SK-N-SH (cell line): ENCODE results near the gene SMG1. TPM values are rescaled to one million over a fixed set of nuclear protein-coding genes. Genes with fewer than 3 reads are reported as not detected.
"Not testable (repeated sequence)": the region's sequence is repeated elsewhere in the genome, so short reads cannot be mapped to it uniquely, and the experiment has no call there.

Source experiments
- CTCF ChIA-PET: fragments of 300-600, 350-600 bp; formaldehyde crosslinking; extraction: SDS; loops from one replicate; lab custom pipeline; 2021; lab: Yijun Ruan, JAX
- POLR2A ChIA-PET: fragments of 350-600 bp; sonication (Branson Sonifier 250); formaldehyde crosslinking; extraction: SDS; loops from one replicate; lab custom pipeline; 2020; ENCODE audit warnings: antibody characterized with exemption, inconsistent platforms; lab: Yijun Ruan, JAX
- DNase-seq: peaks from one replicate; pipeline ENCODE4 v3.0.0; 2012
- H2AFZ ChIP-seq: fragments of 200-600 bp; sonication (generic); 2 replicates; pipeline ENCODE4 v1.8.1; 2016; ENCODE audit warnings: antibody characterized with exemption, mild to moderate bottlenecking, low read depth
- H3F3A ChIP-seq: fragments of 200-600 bp; sonication (generic); replicated peaks from 2 replicates; pipeline ENCODE3; 2016; ENCODE audit warnings: antibody characterized with exemption, mild to moderate bottlenecking; ENCODE audit not compliant: insufficient read depth
- H3K27ac ChIP-seq, 2 experiments: fragments of 200-500 bp in 1 of 2; fragments of 200-600 bp in 1 of 2; sonication (Bioruptor generic) in 1 of 2; sonication (generic), shearing (Covaris generic) in 1 of 2; 2 replicates each; pipeline versions ENCODE4 v1.5.1 to v1.6.1; 2014 to 2016; ENCODE audit warnings: low read depth in 2 of 2, inconsistent platforms in 1 of 2, low read length in 1 of 2, mild to moderate bottlenecking in 1 of 2, mixed read lengths in 1 of 2
- H3K27me3 ChIP-seq: fragments of 200-600 bp; sonication (generic), shearing (Covaris generic); 2 replicates; pipeline ENCODE4 v1.6.1; 2016; ENCODE audit warnings: mixed run types; ENCODE audit not compliant: insufficient read depth
- H3K36me3 ChIP-seq, 2 experiments: fragments of 200-500 bp in 1 of 2; fragments of 200-600 bp in 1 of 2; sonication (Bioruptor generic) in 1 of 2; sonication (generic) in 1 of 2; replicated peaks in 1 of 2; 2 replicates each; pipeline versions ENCODE3 to v1.5.1; 2014 to 2016; ENCODE audit warnings: low read length in 1 of 2, mild to moderate bottlenecking in 1 of 2; ENCODE audit not compliant: insufficient read depth in 2 of 2, control insufficient read depth in 1 of 2
- H3K4me1 ChIP-seq, 2 experiments: fragments of 200-500 bp in 1 of 2; fragments of 200-600 bp in 1 of 2; sonication (Bioruptor generic) in 1 of 2; sonication (generic), shearing (Covaris generic) in 1 of 2; 2 replicates each; pipeline versions ENCODE4 v1.5.1 to v1.6.1; 2014 to 2016; ENCODE audit warnings: low read depth in 1 of 2, low read length in 1 of 2, mixed run types in 1 of 2; ENCODE audit not compliant: insufficient read depth in 2 of 2, control insufficient read depth in 1 of 2
- H3K4me2 ChIP-seq: fragments of 200-600 bp; sonication (generic), shearing (Covaris generic); 2 replicates; pipeline ENCODE4 v1.6.1; 2017; ENCODE audit warnings: mixed run types
- H3K4me3 ChIP-seq, 2 experiments: fragments of 200-500 bp in 1 of 2; fragments of 200-600 bp in 1 of 2; sonication (Bioruptor generic) in 1 of 2; sonication (generic), shearing (Covaris generic) in 1 of 2; 2 replicates each; pipeline versions ENCODE4 v1.5.1 to v1.8.1; 2014 to 2016; ENCODE audit warnings: low read depth in 2 of 2, inconsistent platforms in 1 of 2, low read length in 1 of 2, mild to moderate bottlenecking in 1 of 2, mixed read lengths in 1 of 2, moderate library complexity in 1 of 2
- H3K79me2 ChIP-seq: fragments of 200-600 bp; sonication (generic); 2 replicates; pipeline ENCODE4 v1.8.1; 2017; ENCODE audit warnings: mild to moderate bottlenecking; ENCODE audit not compliant: insufficient read depth
- H3K9ac ChIP-seq: fragments of 200-600 bp; sonication (generic); 2 replicates; pipeline ENCODE4 v1.6.1; 2017; ENCODE audit warnings: mixed run types
- H3K9me2 ChIP-seq: fragments of 200-600 bp; sonication (generic); 2 replicates; pipeline ENCODE4 v1.6.1; 2017; ENCODE audit warnings: mixed run types
- H3K9me3 ChIP-seq: fragments of 200-600 bp; sonication (generic); 2 replicates; pipeline ENCODE4 v1.6.1; 2017; ENCODE audit warnings: mixed run types, mild to moderate bottlenecking, moderate library complexity
- H4K20me1 ChIP-seq: fragments of 200-600 bp; sonication (generic); 2 replicates; pipeline ENCODE4 v1.6.1; 2017; ENCODE audit warnings: mild to moderate bottlenecking, mixed run types; ENCODE audit not compliant: insufficient read depth
- GATA2 ChIP-seq: sonication (generic); formaldehyde crosslinking; IDR thresholded peaks from 2 replicates; pipeline ENCODE4 v1.5.0; 2020; ENCODE audit warnings: mild to moderate bottlenecking, missing genetic modification reagents
- TCF12 ChIP-seq: IDR thresholded peaks from 2 replicates; pipeline ENCODE4 v1.4.0; 2012
- WGBS: methylation state at CpG from one replicate; pipeline ENCODE4 v1.1.6; 2017; ENCODE audit warnings: low lambda C conversion rate; 5-methylcytosine and 5-hydroxymethylcytosine counted together
- polyA plus RNA-seq, 3 experiments: library from polyadenylated mRNA; depleted of rRNA; stranded (reverse); fragments of >200 nt; gene quantifications; 2 replicates each; pipeline ENCODE4 v1.2.3, GENCODE V29; 2012

Gene SMG1
- polyA plus RNA-seq, 1 of the 3 experiments (the other 2 are of a cell fraction), result 11.2 TPM

DNA sequence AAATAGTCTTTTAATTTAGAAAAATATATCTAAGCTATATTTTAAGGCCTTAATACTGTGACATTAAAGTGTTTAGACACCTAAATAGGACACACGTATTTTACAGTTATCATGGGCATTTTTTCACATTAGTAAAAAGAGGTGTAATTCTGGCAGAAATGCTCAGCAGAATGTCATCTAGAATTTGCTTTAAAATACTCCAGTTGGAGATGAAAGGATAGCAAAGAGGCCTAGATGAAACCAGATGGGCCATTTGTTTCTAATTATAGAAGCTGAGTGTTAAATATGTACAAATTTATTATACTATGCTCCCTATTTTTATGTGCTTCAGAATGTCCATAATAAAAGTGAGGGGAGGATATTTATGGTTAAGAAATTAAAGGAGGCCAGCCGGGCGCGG lies 48.5 kb downstream of the SMG1 start:
- POLR2A ChIA-PET, H3K27ac ChIP-seq, CTCF ChIA-PET, H2AFZ ChIP-seq, H3F3A ChIP-seq, H3K79me2 ChIP-seq, H3K4me1 ChIP-seq, DNase-seq, H4K20me1 ChIP-seq, H3K27me3 ChIP-seq, H3K4me2 ChIP-seq, H3K9ac ChIP-seq, H3K4me3 ChIP-seq, H3K9me3 ChIP-seq, H3K9me2 ChIP-seq: not testable (repeated sequence)
- WGBS, result 76% methylated on average over 4 of the region's 4 CpGs
- 0 out of 2 replicates have a peak, but pooled peaks have one; percentile 20 for TF ChIP-seq GATA2 (CRISPR knock-in tag)
- TF ChIP-seq TCF12, result peak; percentile 28; the same call in 1 of the 2 replicates
- peaks cover 16 to 47% of the 10 kb centered on the region in 2 experiments for H3K36me3 ChIP-seq

DNA sequence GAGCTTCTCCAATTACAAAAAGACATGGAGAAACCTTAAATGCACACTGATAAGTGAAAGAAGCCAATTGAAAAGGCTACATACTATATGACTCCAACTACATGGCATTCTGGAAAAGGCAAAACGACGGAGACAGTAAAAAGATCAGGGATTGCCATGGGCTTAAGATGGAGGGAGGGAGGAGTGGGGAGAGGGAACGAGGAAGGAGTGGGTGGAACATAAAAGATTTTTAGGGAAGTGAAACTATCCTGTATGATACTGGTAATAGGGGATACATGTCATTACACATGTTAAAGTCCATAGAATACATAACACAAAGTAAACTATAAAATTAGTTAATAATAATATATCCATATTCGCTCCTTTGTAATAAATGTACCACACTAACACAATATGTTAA lies 48.9 kb downstream of the SMG1 start:
- WGBS, result 96% methylated on average over 4 of the region's 4 CpGs
- not testable (repeated sequence) for H3K4me2 ChIP-seq

DNA sequence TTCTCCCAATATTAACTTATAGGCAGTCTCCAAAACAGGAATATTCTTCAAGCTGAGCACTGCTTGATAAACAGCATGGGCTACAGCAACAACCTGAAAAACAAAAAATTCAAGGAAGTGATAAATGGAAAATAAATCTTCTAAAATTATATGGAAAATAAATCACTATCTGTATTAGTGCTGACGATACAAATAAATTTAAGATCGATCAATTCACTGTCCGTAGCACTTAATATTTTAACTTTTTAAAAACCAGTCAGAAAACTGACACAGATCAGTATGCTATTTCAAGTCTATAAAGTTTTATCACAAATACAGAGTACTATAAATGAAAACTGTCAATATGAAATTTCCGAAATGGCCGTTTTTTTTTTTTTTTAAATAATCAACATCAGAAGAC lies 49.9 kb downstream of the SMG1 start:
- CTCF ChIA-PET, H4K20me1 ChIP-seq, DNase-seq, H3F3A ChIP-seq, H3K27me3 ChIP-seq, H3K4me1 ChIP-seq, H3K9me2 ChIP-seq, POLR2A ChIA-PET, H3K9me3 ChIP-seq, H3K4me3 ChIP-seq, H3K27ac ChIP-seq, H3K4me2 ChIP-seq, H3K79me2 ChIP-seq, H3K9ac ChIP-seq, H2AFZ ChIP-seq: not testable (repeated sequence)
- WGBS, result 97% methylated on average over 5 of the region's 5 CpGs
- peaks cover 9 to 50% of the 10 kb centered on the region in 2 experiments for H3K36me3 ChIP-seq

More for the DNA sequence above, 48.9 kb downstream of the SMG1 start:
- H3K79me2 ChIP-seq, DNase-seq, H3K9ac ChIP-seq, CTCF ChIA-PET, H3K9me3 ChIP-seq, H3K4me3 ChIP-seq, H3K4me1 ChIP-seq, H3K9me2 ChIP-seq, H4K20me1 ChIP-seq, POLR2A ChIA-PET, H3K27me3 ChIP-seq, H2AFZ ChIP-seq, H3F3A ChIP-seq, H3K27ac ChIP-seq: not testable (repeated sequence)
- H3K36me3 ChIP-seq, result peaks cover 15 to 46% of the 10 kb centered on the region in 2 experiments

DNA sequence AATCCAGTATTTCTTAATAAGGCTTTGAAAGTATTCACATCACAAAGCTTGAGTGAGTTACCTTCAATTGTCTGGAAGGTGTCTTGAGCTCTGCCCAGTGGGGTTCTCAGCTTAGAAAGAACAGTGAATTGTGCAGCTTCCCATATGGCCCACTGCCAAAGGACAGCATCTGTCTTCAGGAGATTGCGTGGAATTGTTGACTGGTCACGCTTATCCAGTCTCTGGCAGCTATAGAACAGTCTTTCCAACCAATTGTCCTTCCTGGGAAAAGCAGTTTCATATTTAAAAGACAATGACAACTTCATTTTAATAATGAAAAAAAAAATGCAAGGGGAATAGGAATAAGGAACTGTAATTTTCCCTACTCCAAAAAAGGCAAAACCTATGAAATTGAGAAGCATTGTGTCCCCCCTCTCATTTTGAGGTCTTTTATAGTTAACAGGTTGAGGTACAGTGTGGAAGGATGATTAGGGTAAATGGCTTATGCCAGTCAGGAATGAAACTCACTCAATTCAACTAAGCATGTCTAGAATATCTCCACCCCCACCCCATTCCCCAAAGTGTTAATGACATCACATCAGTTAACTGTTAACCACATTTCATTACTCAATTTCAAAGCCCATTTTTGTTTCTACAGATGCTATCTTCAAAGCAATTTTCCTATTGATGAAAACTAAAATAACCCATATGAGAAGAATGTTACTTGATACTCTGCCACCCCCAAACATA lies 57.0 kb downstream of the SMG1 start:
- WGBS, result no CpG with 5 or more reads among the region's 2 CpGs
- peaks cover 21% of the 10 kb centered on the region; the same call in 1 of the 2 replicates for H3K79me2 ChIP-seq
- not testable (repeated sequence) for H3K27ac ChIP-seq

More for the DNA sequence above, 57.0 kb downstream of the SMG1 start:
- peaks cover 14 to 39% of the 10 kb centered on the region in 2 experiments for H3K36me3 ChIP-seq
- H3K4me3 ChIP-seq, POLR2A ChIA-PET, H3K9me2 ChIP-seq, H3F3A ChIP-seq, H3K4me1 ChIP-seq, H3K9ac ChIP-seq, H3K9me3 ChIP-seq, H3K27me3 ChIP-seq, DNase-seq, CTCF ChIA-PET, H2AFZ ChIP-seq, H4K20me1 ChIP-seq, H3K4me2 ChIP-seq: not testable (repeated sequence)
